ENCODE results near the gene MAD2L1BP. TPM values are rescaled to one million over a fixed set of nuclear protein-coding genes. Genes with fewer than 3 reads are reported as not detected.

MAD2L1BP gene
- total and polyA plus RNA-seq, 2 of the 13 experiments (the other 11 are each of a cell fraction or from before 2014, with no cell fraction given) = 54.2 to 55.5 TPM

DNA sequence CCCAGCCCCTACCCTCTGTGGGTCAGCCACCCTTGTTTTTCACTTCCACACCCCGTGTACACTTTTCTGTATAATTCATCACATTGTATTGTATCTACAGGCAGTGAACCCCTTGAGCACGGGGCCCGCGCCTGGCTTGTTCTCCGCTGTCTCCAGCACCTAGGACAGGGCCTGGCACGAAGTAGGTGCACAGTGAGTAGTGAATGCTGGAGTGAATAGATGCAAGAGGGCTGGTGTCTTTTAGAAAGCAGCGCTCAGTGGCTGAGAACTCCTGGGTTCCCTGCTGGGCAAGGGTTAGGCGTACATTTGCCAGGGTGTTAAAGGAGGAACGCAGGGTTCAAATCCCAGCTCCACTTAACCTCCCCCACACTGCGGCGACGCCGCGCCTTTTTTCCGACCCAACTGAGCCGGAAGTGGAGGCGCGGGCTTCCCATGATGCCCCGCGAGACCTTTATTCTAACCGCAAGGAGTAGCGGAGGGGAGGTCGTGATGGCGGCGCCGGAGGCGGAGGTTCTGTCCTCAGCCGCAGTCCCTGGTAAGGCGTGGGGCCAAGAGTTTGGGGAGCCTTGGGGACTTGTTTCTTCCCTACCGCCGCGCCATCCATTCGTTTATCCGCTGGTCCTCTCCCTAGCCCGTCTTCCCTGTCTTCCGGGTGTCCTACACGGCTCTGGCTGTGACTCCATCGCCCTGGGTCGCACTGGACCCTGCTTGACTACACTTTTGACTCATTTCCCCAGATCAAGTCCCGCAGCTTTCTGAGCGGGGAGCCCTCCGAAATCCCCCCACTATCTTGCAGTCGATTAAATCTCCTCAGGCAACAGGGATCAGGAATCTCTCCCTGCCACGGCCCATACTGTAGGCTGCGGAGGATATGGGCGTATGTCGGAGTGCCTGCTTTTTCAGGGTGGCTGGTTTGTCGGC is at the start of gene MAD2L1BP (continued):
- TF ChIP-seq ZNF136 (CRISPR knock-in tag; IDR thresholded peaks at IDR 0.05; ENCODE audit: low read depth) = 0 out of 2 replicates have a peak, but pooled peaks have one; percentile 31
- TF ChIP-seq GLI4 (CRISPR knock-in tag; IDR thresholded peaks at IDR 0.05; ENCODE audit: borderline replicate concordance) = peak; percentile 47; the same call in 1 of the 2 replicates
- TF ChIP-seq HNRNPL (IDR thresholded peaks at IDR 0.05; ENCODE audit: low read depth, low read length) = peak; percentile 59; the same call in 1 of the 2 replicates
- peak; percentile 81; the same call in 1 of the 2 replicates for TF ChIP-seq ZNF556 (CRISPR knock-in tag; IDR thresholded peaks at IDR 0.05; ENCODE audit: borderline replicate concordance)
- TF ChIP-seq KAT7 (CRISPR knock-in tag; IDR thresholded peaks at IDR 0.05; ENCODE audit: borderline replicate concordance) = peak; percentile 96
- TF ChIP-seq, protein P1, sequence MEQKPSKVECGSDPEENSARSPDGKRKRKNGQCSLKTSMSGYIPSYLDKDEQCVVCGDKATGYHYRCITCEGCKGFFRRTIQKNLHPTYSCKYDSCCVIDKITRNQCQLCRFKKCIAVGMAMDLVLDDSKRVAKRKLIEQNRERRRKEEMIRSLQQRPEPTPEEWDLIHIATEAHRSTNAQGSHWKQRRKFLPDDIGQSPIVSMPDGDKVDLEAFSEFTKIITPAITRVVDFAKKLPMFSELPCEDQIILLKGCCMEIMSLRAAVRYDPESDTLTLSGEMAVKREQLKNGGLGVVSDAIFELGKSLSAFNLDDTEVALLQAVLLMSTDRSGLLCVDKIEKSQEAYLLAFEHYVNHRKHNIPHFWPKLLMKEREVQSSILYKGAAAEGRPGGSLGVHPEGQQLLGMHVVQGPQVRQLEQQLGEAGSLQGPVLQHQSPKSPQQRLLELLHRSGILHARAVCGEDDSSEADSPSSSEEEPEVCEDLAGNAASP (CRISPR knock-in tag; IDR thresholded peaks at IDR 0.05; ENCODE audit: borderline replicate concordance) = peak; percentile 67; the same call in 1 of the 2 replicates
- peak; percentile 94 for TF ChIP-seq ZNF547 (CRISPR knock-in tag; IDR thresholded peaks at IDR 0.05)
- no peak for TF ChIP-seq NFE2L2 (IDR thresholded peaks at IDR 0.05; ENCODE audit: low read length)
- no peak for TF ChIP-seq RFXANK (CRISPR knock-in tag; IDR thresholded peaks at IDR 0.05)
- TF ChIP-seq ZMYM3 (CRISPR knock-in tag; IDR thresholded peaks at IDR 0.05) = peak; percentile 67; the same call in 1 of the 2 replicates
- TF ChIP-seq HOXA9 (CRISPR knock-in tag; IDR thresholded peaks at IDR 0.05; ENCODE audit: borderline replicate concordance) = peak; percentile 79; the same call in 1 of the 2 replicates
- 0 out of 2 replicates have a peak, but pooled peaks have one; percentile 42 for TF ChIP-seq ZNF264 (CRISPR knock-in tag; IDR thresholded peaks at IDR 0.05)
- peak; percentile 89 for TF ChIP-seq ZNF891 (CRISPR knock-in tag; IDR thresholded peaks at IDR 0.05)
- peak; percentile 56; the same call in 1 of the 2 replicates for TF ChIP-seq FOSL2 (CRISPR knock-in tag; IDR thresholded peaks at IDR 0.05)
- TF ChIP-seq ATAD3A (CRISPR knock-in tag; IDR thresholded peaks at IDR 0.05) = no peak
- TF ChIP-seq, protein P2, sequence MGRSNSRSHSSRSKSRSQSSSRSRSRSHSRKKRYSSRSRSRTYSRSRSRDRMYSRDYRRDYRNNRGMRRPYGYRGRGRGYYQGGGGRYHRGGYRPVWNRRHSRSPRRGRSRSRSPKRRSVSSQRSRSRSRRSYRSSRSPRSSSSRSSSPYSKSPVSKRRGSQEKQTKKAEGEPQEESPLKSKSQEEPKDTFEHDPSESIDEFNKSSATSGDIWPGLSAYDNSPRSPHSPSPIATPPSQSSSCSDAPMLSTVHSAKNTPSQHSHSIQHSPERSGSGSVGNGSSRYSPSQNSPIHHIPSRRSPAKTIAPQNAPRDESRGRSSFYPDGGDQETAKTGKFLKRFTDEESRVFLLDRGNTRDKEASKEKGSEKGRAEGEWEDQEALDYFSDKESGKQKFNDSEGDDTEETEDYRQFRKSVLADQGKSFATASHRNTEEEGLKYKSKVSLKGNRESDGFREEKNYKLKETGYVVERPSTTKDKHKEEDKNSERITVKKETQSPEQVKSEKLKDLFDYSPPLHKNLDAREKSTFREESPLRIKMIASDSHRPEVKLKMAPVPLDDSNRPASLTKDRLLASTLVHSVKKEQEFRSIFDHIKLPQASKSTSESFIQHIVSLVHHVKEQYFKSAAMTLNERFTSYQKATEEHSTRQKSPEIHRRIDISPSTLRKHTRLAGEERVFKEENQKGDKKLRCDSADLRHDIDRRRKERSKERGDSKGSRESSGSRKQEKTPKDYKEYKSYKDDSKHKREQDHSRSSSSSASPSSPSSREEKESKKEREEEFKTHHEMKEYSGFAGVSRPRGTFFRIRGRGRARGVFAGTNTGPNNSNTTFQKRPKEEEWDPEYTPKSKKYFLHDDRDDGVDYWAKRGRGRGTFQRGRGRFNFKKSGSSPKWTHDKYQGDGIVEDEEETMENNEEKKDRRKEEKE (IDR thresholded peaks at IDR 0.05) = no peak
- peak; percentile 78; the same call in 1 of the 2 replicates for TF ChIP-seq ZNF510 (CRISPR knock-in tag; IDR thresholded peaks at IDR 0.05; ENCODE audit: low read depth)
- TF ChIP-seq ZNF235 (CRISPR knock-in tag; IDR thresholded peaks at IDR 0.05; ENCODE audit: borderline replicate concordance) = no peak
- TF ChIP-seq ZNF543 (CRISPR knock-in tag; IDR thresholded peaks at IDR 0.05) = peak; percentile 35; the same call in 1 of the 2 replicates
- no peak for TF ChIP-seq ZNF577 (CRISPR knock-in tag; IDR thresholded peaks at IDR 0.05; ENCODE audit: borderline replicate concordance, low read depth)
- no peak; the same call in 1 of the 2 replicates for TF ChIP-seq BHLHE40 (IDR thresholded peaks at IDR 0.05; ENCODE audit: low read length)
- peak; percentile 50 for TF ChIP-seq NCOA2 (CRISPR knock-in tag; IDR thresholded peaks at IDR 0.05)
- TF ChIP-seq GATAD2A (CRISPR knock-in tag; IDR thresholded peaks at IDR 0.05) = peak; percentile 79
- no peak for TF ChIP-seq SRSF4 (IDR thresholded peaks at IDR 0.05; ENCODE audit: low read depth, low read length, poor library complexity, severe bottlenecking)
- TF ChIP-seq GATAD1 (CRISPR knock-in tag; IDR thresholded peaks at IDR 0.05) = peak; percentile 91
